Hepatocyte (in vitro differentiated cells): ENCODE measurements around the gene EXOC6B. TPM values are rescaled to one million over a fixed set of nuclear protein-coding genes. Genes with fewer than 3 reads are reported as not detected.

Source experiments
- DNase-seq: peaks from one replicate; pipeline ENCODE4 v3.0.0-alpha.2; 2016; ENCODE audit warnings: low spot score
- H2AFZ ChIP-seq: fragments of 200-600 bp; sonication (generic); 2 replicates; pipeline ENCODE4 v1.6.0; 2016; ENCODE audit warnings: antibody characterized with exemption, mild to moderate bottlenecking
- H3K27ac ChIP-seq: fragments of 200-600 bp; sonication (generic); 2 replicates; pipeline ENCODE4 v1.5.1; 2016; ENCODE audit warnings: mild to moderate bottlenecking
- H3K27me3 ChIP-seq: fragments of 200-600 bp; sonication (generic); 2 replicates; pipeline ENCODE4 v1.6.1; 2016
- H3K36me3 ChIP-seq: fragments of 200-600 bp; sonication (generic); replicated peaks from 2 replicates; pipeline ENCODE4 v1.5.1; 2016; ENCODE audit warnings: low read depth; ENCODE audit not compliant: insufficient read depth
- H3K4me1 ChIP-seq: fragments of 200-600 bp; sonication (generic); 2 replicates; pipeline ENCODE4 v1.5.1; 2016; ENCODE audit warnings: mild to moderate bottlenecking, moderate library complexity; ENCODE audit not compliant: insufficient read depth
- H3K4me2 ChIP-seq: fragments of 200-600 bp; sonication (generic); 2 replicates; pipeline ENCODE4 v1.6.0; 2016
- H3K4me3 ChIP-seq: fragments of 200-600 bp; sonication (generic); 2 replicates; pipeline ENCODE4 v1.5.1; 2016; ENCODE audit warnings: mild to moderate bottlenecking
- H3K79me2 ChIP-seq: fragments of 200-600 bp; sonication (generic); 2 replicates; pipeline ENCODE4 v1.6.0; 2017; ENCODE audit warnings: mild to moderate bottlenecking
- H3K9me2 ChIP-seq: fragments of 200-600 bp; sonication (generic); replicated peaks from 2 replicates; pipeline ENCODE4 v1.6.0; 2017; ENCODE audit warnings: mild to moderate bottlenecking; ENCODE audit not compliant: insufficient read depth
- H3K9me3 ChIP-seq: fragments of 200-600 bp; sonication (generic); 2 replicates; pipeline ENCODE4 v1.5.1; 2016; ENCODE audit warnings: low read depth, mild to moderate bottlenecking
- H4K20me1 ChIP-seq: fragments of 200-600 bp; sonication (generic); 2 replicates; pipeline ENCODE4 v1.6.0; 2016; ENCODE audit warnings: mild to moderate bottlenecking; ENCODE audit not compliant: insufficient read depth, poor library complexity, severe bottlenecking
- EZH2 ChIP-seq: fragments of 200-600 bp; sonication (generic); IDR thresholded peaks from 2 replicates; pipeline ENCODE4 v1.6.1; 2016; ENCODE audit warnings: antibody characterized with exemption, mild to moderate bottlenecking, borderline replicate concordance
- EZH2phosphoT487 ChIP-seq: fragments of 200-600 bp; sonication (generic); IDR thresholded peaks from one replicate; pipeline ENCODE4 v1.6.1; 2018; ENCODE audit warnings: antibody characterized with exemption, mild to moderate bottlenecking, low read depth, moderate library complexity; ENCODE audit not compliant: unreplicated experiment, severe bottlenecking
- WGBS: methylation state at CpG from one replicate; pipeline ENCODE4 v1.1.6; 2016; ENCODE audit warnings: low lambda C conversion rate; ENCODE audit errors: missing lambda C conversion rate; 5-methylcytosine and 5-hydroxymethylcytosine counted together
- polyA plus RNA-seq: library from polyadenylated mRNA; unstranded; fragments of >200 nt; fragmentation: Nextera tagmentation; extraction: Ambion mirVana; gene quantifications from 2 replicates; pipeline ENCODE4 v1.2.1, GENCODE V29; 2016
- total RNA-seq: library from RNA; depleted of rRNA; stranded (reverse); fragments of >200 nt; gene quantifications from 2 replicates; pipeline ENCODE4 v1.2.3, GENCODE V29; 2014
- TF ChIP-seq, protein P1 (sequence below): fragments of 200-600 bp; sonication (generic); IDR thresholded peaks from 2 replicates; pipeline ENCODE4 v1.5.1; 2016; ENCODE audit warnings: antibody characterized with exemption, mild to moderate bottlenecking; ENCODE audit not compliant: poor library complexity

The EXOC6B gene
- total and polyA plus RNA-seq, 2 experiments from 2014 or later: 11.8 to 36.2 TPM

GRCh38 chr2:72625366-72625765, 200.5 kb downstream of the EXOC6B start:
- no peaks in the 10 kb centered on the region for H3K9me3 ChIP-seq
- H3K9me2 ChIP-seq: no peaks in the 10 kb centered on the region
- no peaks in the 10 kb centered on the region for H3K4me1 ChIP-seq
- no peak overlapping the region for H3K4me3 ChIP-seq
- no peaks in the 10 kb centered on the region for H4K20me1 ChIP-seq
- no peaks in the 10 kb centered on the region for H3K79me2 ChIP-seq
- TF ChIP-seq EZH2: no peak
- no peak for TF ChIP-seq EZH2phosphoT487
- TF ChIP-seq, protein P1, sequence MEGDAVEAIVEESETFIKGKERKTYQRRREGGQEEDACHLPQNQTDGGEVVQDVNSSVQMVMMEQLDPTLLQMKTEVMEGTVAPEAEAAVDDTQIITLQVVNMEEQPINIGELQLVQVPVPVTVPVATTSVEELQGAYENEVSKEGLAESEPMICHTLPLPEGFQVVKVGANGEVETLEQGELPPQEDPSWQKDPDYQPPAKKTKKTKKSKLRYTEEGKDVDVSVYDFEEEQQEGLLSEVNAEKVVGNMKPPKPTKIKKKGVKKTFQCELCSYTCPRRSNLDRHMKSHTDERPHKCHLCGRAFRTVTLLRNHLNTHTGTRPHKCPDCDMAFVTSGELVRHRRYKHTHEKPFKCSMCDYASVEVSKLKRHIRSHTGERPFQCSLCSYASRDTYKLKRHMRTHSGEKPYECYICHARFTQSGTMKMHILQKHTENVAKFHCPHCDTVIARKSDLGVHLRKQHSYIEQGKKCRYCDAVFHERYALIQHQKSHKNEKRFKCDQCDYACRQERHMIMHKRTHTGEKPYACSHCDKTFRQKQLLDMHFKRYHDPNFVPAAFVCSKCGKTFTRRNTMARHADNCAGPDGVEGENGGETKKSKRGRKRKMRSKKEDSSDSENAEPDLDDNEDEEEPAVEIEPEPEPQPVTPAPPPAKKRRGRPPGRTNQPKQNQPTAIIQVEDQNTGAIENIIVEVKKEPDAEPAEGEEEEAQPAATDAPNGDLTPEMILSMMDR: no peak
- no peaks in the 10 kb centered on the region for H3K36me3 ChIP-seq
- H3K27ac ChIP-seq: no peak overlapping the region
- DNase-seq: peak; percentile 6
- H3K4me2 ChIP-seq: no peak overlapping the region
- no peaks in the 10 kb centered on the region for H3K27me3 ChIP-seq
- 44% methylated on average over 1 of the region's 1 CpG for WGBS
- H2AFZ ChIP-seq: no peak overlapping the region

- TF ChIP-seq, protein P1: no peak
- TF ChIP-seq EZH2: no peak
- no peak for TF ChIP-seq EZH2phosphoT487
- Histone ChIP-seq H3K4me3 (no peak overlapping the region), H2AFZ (no peak overlapping the region), H4K20me1 (no peaks in the 10 kb centered on the region), H3K9me3 (no peaks in the 10 kb centered on the region), H3K4me2 (no peak overlapping the region), H3K79me2 (no peaks in the 10 kb centered on the region), H3K9me2 (no peaks in the 10 kb centered on the region), H3K36me3 (no peaks in the 10 kb centered on the region), H3K4me1 (no peaks in the 10 kb centered on the region), H3K27ac (no peak overlapping the region), H3K27me3 (no peaks in the 10 kb centered on the region)
- no peak for DNase-seq
These were observed 202.4 kb downstream of the EXOC6B start for GRCh38 chr2:72623481-72623880.

- no peak overlapping the region for H2AFZ ChIP-seq
- H3K9me2 ChIP-seq: no peaks in the 10 kb centered on the region
- DNase-seq: no peak
- H3K4me2 ChIP-seq: no peak overlapping the region
- H3K4me1 ChIP-seq: no peaks in the 10 kb centered on the region
- 96% methylated on average over 3 of the region's 3 CpGs for WGBS
- no peak overlapping the region for H3K27ac ChIP-seq
- H3K27me3 ChIP-seq: no peaks in the 10 kb centered on the region
- H4K20me1 ChIP-seq: no peaks in the 10 kb centered on the region
- no peaks in the 10 kb centered on the region for H3K79me2 ChIP-seq
- no peak overlapping the region for H3K4me3 ChIP-seq
- TF ChIP-seq EZH2: no peak
- TF ChIP-seq, protein P1: no peak
- TF ChIP-seq EZH2phosphoT487: no peak
- no peaks in the 10 kb centered on the region for H3K36me3 ChIP-seq
- no peaks in the 10 kb centered on the region for H3K9me3 ChIP-seq
These were observed 206.2 kb downstream of the EXOC6B start for GRCh38 chr2:72619626-72620025.

- Histone ChIP-seq H3K4me3 (no peak overlapping the region), H3K27ac (no peak overlapping the region), H2AFZ (no peak overlapping the region), H3K79me2 (peaks cover 3% of the 10 kb centered on the region), H3K4me2 (no peak overlapping the region), H3K27me3 (no peaks in the 10 kb centered on the region), H3K36me3 (no peaks in the 10 kb centered on the region), H3K9me2 (no peaks in the 10 kb centered on the region), H3K4me1 (no peaks in the 10 kb centered on the region), H4K20me1 (no peaks in the 10 kb centered on the region), H3K9me3 (no peaks in the 10 kb centered on the region)
- 76% methylated on average over 3 of the region's 3 CpGs for WGBS
- TF ChIP-seq EZH2phosphoT487 (no peak), EZH2 (no peak)
- TF ChIP-seq, protein P1: no peak
- no peak for DNase-seq
These were observed 211.9 kb downstream of the EXOC6B start for GRCh38 chr2:72613931-72614330.
